Measurements from ENCODE around the gene ATP8B4.

DNA sequence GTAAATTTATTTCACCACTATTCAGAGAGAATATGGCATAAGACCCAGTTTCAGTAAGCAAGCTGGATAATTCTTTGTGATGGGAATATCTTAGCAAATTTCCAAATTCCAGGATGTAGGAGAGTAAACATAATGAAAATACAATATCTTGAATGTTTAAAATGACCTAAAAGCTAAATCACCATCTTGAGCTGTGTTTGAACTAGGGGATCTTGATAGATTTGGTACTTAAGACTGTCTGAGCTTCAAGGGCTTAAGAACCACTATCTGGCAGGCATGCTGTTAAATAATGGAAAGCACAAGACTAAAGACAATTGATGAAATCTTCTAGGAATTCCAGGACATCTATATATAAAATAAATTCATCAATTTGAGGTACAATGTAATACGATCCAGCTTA lies 217.7 kb downstream of the ATP8B4 start:
- TF ChIP-seq POLR2A (IDR thresholded peaks at IDR 0.05): no peak
- no peak for TF ChIP-seq CTCF (IDR thresholded peaks at IDR 0.05)

All from testis (tissue), 2 donors.